HG03521 (cell line): ENCODE results near the gene CLCNKB.

ENCODE experiments used
- ATAC-seq: cut with Tn5 transposase; IDR thresholded peaks from one replicate; pipeline ENCODE4 v1.9.1; 2021; ENCODE audit warnings: mild to moderate bottlenecking, moderate library complexity; ENCODE audit not compliant: unreplicated experiment

The CLCNKB gene

DNA sequence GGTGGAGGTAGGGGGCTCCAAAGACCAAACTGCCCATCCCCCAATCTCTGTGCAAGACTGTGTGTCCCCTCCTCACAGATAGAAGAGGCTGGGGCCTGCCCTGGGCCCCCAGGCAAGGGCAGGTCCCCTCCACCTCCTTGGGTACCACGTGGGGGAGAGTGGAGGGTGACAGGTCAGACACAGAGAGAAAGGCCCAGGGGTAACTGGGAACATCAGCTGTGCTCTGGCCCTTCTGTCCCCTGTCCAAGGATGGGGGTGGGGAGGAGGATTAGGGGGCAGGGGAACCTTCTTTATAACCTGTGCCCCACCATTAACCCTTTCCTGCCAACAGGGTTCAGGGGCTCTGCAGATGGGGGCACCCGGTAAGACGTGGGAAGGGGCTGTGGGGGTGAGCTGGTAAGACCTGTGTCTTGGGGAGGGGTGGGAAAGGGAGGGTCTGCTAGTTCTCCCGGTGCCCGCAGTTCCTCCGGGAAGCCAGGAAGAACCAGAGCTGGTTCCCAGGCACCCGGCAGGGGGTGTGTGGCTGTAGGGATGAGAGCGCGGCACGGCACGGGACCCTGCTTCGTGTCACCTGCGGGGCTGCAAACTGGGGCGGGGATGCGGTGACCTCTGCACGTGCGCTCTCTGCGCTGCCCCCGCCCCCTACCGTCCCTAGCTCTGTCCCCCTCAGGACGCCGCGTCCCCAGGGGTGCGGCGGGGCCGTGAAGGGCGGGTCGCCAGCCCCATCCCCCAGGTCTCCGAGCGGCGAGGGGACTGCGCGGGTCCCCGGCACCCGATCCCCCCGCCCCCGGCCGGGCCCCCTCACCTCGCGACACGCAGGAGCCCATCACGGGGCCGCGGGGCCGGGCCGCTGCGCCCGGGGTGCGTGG is 29.3 kb downstream of the CLCNKB start:
- ATAC-seq = no peak

GRCh38 chr1:16073490-16074119 is 30.0 kb downstream of the CLCNKB start, which contains the start of gene FAM131C:
TSS of gene FAM131C (minus strand) at chr1:16073651. CDS start at chr1:16073442, 209 bp downstream.
- ATAC-seq = no peak

- ATAC-seq = no peak
Observed at GRCh38 chr1:16074217-16074616, 30.6 kb downstream of the CLCNKB start.

DNA sequence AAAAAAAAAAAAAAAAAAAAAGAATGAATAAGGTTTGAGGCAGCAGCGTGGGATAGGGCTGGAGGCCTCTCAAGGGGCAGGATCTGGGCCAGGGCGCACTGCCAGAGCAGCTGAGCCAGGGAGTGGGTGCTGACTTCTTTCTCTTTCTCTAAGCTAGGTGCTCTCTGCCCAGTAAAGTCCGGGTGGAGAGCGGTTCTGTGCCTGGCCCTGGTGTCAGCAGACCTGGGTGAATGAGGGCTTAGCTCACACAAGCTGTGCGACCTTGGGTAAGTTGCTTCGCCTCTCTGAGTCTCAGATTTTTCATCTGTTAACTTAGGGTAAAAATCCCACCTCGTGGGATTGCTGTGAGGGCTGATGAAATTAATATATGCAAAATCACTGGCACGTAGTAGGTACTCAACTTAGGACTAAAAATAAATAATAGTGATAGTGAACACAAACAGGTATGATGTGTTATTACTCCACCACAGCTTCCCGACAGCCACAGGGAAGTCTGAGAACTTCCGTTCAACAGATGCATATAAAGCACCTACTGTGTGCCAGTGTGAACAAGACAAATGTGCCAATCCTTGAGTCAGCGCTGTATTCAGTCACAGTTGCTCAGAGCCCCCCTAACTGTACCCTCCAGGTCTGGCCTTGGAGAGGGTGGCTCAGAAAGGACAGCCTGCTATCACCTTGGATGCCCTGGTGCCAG is 31.9 kb downstream of the CLCNKB start:
- ATAC-seq = no peak

- no peak for ATAC-seq
Observed at GRCh38 chr1:16076031-16076864, 32.7 kb downstream of the CLCNKB start.

- no peak for ATAC-seq
Observed at GRCh38 chr1:16076865-16077238, 33.3 kb downstream of the CLCNKB start.

- no peak for ATAC-seq
Observed at GRCh38 chr1:16077406-16078245, 34.0 kb downstream of the CLCNKB start.

GRCh38 chr1:16078925-16079656 is 35.5 kb downstream of the CLCNKB start:
- no peak for ATAC-seq

- ATAC-seq = no peak
Observed at GRCh38 chr1:16080422-16081150, 37.0 kb downstream of the CLCNKB start.

- no peak for ATAC-seq
Observed at GRCh38 chr1:16081636-16082035, 38.1 kb downstream of the CLCNKB start.

DNA sequence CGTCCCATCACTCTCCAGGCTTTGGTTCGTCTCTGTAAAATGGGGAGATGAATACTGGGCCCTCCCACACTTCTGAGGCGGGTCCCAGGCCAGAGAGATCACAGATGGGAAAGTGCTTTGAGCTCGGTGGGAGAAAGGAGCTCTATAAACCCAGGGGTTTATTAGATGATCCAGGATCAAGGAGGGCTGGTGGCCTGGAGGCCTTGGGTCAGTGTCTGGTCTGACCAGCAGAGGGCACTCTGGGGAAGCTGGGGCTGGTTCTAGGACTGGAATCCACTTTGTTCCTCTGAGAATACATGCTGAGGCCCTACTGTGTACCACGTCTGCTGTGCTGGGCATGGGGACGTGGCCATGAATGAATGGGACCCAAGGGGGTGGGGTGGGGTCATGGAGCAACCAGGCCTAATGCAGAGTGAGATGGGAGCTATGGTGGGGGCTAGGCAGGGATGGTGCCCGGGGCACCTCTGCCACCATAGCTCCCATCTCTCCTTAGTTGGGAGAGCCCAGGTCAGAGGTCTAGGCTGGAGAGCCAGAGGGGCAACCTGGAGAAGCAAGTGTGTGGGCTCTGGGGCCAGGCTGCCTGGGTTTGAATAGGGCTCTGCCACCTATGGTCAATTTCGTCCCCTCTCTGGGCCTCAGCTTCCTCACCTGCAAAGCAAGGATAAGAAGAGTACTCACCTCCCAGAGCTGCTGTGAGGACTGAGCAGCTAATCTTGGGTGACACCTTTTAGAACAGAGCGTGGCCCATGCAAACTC is 38.9 kb downstream of the CLCNKB start:
- ATAC-seq = no peak

- no peak for ATAC-seq
Observed at GRCh38 chr1:16083486-16083885, 39.9 kb downstream of the CLCNKB start.

- ATAC-seq = no peak
Observed at GRCh38 chr1:16085522-16085921, 41.9 kb downstream of the CLCNKB start.

DNA sequence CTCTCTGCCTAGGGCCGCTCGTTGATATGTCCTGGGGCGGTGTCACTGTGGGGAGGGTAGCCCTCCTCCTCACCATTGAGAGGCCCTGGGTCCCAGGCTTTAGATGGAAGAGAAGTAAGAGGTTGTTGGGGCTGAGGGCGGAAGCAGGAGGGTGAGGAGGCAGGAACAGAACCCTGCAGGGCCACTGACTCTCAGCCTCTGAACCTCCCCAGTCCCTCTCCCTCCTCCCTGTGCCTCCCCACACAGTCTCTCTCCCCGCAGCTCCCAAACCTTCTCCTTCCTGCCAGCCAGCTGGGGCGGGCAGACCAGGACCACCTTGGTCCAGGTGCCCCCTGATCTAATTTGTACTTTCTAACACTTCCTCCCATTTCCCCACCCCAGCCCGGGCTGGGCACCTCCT is 44.2 kb downstream of the CLCNKB start:
- no peak for ATAC-seq

- ATAC-seq = no peak
Observed at GRCh38 chr1:16088351-16088911, 44.8 kb downstream of the CLCNKB start.

GRCh38 chr1:16088996-16089395 is 45.4 kb downstream of the CLCNKB start:
- ATAC-seq = no peak

- ATAC-seq = no peak
Observed at GRCh38 chr1:16090076-16090826, 46.7 kb downstream of the CLCNKB start.
